ENCODE measurements around the gene LRRC8A. TPM values are rescaled to one million over a fixed set of nuclear protein-coding genes. Genes with fewer than 3 reads are reported as not detected.

The LRRC8A gene
- total RNA-seq, 4 donors from 2014 or later: 37.8 to 67.1 (median 47.8) TPM

DNA sequence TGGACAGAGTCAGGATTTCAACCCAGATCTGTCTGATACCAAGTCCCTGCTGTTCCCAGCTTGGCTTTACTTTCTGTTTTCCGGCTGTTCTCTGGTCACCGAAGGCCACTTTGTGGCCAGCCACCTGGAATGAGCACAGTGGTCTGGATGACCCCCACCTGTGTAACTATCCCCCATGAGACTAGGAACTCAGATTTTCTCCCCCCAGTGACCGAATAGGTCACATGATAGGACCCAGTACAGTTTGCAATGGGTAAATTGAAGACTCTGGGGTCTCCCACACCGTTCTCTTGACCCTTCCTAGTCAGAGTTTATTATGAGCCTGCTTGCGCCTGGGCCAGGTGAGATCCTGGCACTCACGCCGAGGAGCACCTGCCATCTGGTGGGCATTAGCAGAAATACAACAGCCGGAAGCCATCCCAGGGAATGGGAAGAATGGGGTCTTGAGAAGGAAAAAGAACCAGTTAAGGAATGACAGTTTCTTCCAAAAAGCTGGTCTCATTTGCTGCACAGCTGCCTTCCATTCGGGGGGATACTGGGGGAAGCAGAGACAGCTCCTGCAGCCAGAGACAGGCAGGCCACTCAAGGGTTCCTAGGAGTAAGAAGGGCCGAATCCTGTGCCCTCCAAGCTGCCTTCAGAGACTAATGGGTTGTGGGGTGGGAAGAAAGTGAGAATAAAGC lies 45.9 kb downstream of the LRRC8A start:
- ATAC-seq (ENCODE audit: low FRiP score) (peak; percentile 33), DNase-seq (ENCODE audit: low spot score) (no peak)
- TF ChIP-seq, protein P1, sequence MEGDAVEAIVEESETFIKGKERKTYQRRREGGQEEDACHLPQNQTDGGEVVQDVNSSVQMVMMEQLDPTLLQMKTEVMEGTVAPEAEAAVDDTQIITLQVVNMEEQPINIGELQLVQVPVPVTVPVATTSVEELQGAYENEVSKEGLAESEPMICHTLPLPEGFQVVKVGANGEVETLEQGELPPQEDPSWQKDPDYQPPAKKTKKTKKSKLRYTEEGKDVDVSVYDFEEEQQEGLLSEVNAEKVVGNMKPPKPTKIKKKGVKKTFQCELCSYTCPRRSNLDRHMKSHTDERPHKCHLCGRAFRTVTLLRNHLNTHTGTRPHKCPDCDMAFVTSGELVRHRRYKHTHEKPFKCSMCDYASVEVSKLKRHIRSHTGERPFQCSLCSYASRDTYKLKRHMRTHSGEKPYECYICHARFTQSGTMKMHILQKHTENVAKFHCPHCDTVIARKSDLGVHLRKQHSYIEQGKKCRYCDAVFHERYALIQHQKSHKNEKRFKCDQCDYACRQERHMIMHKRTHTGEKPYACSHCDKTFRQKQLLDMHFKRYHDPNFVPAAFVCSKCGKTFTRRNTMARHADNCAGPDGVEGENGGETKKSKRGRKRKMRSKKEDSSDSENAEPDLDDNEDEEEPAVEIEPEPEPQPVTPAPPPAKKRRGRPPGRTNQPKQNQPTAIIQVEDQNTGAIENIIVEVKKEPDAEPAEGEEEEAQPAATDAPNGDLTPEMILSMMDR (IDR thresholded peaks at IDR 0.05): peak in 1 of 3 donors; percentile 72

DNA sequence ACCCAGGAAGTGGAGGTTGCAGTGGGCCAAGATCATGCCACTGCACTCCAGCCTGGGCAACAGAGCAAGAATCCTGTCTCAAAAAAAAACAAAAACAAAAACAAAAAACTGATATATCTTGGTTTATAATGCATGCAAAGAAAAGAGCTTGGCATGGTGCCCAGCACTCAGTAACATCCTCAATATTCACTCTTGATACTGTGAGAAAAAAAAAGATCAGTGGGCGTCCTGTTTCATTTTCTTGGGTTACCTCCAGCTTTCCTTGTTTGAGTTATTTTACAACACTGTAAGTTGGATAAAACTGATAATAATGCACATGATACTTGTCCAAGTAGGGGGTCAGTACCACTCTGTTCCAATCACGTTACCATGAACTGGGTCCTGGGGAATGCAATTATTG lies 46.7 kb downstream of the LRRC8A start:
- TF ChIP-seq, protein P1 (IDR thresholded peaks at IDR 0.05): no peak
- no peak for DNase-seq (ENCODE audit: low spot score)

DNA sequence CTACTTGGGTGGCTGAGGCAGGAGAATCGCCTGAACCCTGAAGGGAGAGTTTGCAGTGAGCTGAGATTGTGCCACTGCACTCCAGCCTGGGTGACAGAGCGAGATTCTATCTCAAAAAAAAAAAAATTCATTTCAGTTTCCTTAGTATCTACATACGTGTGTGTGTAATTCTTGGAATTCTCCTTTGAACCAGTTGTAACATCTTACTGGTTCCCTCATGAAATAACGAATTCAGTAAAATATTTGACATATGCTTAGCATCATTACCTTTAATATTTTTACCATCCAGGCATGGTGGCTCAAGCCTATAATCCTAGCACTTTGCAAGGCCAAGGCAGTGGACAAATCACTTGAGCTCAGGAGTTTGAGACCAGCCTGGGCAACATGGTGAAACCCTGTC lies 47.6 kb downstream of the LRRC8A start:
- ATAC-seq (ENCODE audit: low FRiP score) (no peak), DNase-seq (ENCODE audit: low spot score) (no peak)
- TF ChIP-seq, protein P1 (IDR thresholded peaks at IDR 0.05): no peak

More for the DNA sequence above, 46.7 kb downstream of the LRRC8A start:
- ATAC-seq (ENCODE audit: low FRiP score): no peak

DNA sequence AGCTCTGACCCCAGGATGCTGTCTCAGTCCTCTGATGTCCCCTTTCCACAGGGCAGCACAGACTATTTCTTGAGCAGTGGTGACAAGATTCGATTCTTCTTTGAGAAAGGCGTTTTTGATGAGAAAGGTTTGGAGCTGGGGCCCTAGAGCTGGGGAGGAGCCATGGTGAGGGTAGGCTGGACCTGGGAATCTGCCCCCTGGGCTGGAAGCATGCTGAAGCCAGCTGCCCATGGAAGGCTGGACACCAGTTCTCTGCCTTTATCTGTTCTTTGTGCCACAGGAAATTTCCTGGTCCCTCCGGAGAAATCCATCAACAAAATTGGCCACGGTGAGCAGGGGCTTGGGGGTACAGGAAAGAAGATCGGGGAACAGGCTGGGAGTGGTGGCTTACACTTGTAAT lies 51.8 kb downstream of the LRRC8A start:
- no peak for ATAC-seq (ENCODE audit: low FRiP score)
- TF ChIP-seq, protein P1 (IDR thresholded peaks at IDR 0.05): no peak
- no peak for DNase-seq (ENCODE audit: low spot score)

DNA sequence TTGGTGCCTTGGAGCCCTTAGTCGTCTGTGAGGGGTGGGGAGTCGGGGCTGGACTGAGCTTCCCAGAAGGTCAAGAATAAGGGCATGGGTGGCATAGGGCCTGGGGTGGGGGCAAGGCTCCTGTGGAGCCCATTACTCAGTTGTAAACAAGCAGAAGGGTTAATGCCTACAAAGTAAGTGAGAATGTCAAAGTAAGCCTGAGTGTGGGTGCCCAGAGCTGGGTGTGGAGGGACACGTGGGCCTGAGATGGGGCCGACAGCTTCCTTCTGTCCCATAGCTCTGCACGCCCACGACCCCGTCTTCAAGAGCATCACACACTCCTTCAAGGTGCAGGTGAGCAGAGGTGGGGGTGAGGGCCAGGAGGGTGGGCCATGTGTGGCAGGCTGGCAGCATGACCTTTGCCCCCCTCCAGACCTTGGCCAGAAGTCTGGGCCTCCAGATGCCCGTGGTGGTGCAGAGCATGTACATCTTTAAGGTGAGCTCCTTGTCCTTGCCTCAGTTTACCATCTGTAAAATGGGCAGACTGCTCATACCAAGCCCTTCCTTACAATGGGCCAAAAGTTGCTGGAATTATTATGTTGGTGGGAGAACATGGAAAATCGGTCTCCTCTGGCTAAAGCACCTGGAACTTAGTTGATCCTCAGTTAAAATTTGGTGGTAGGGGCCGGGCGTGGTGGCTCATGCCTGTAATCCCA lies 54.4 kb downstream of the LRRC8A start:
- ATAC-seq (ENCODE audit: low FRiP score) (no peak), DNase-seq (ENCODE audit: low spot score) (no peak)
- TF ChIP-seq, protein P1 (IDR thresholded peaks at IDR 0.05): no peak

DNA sequence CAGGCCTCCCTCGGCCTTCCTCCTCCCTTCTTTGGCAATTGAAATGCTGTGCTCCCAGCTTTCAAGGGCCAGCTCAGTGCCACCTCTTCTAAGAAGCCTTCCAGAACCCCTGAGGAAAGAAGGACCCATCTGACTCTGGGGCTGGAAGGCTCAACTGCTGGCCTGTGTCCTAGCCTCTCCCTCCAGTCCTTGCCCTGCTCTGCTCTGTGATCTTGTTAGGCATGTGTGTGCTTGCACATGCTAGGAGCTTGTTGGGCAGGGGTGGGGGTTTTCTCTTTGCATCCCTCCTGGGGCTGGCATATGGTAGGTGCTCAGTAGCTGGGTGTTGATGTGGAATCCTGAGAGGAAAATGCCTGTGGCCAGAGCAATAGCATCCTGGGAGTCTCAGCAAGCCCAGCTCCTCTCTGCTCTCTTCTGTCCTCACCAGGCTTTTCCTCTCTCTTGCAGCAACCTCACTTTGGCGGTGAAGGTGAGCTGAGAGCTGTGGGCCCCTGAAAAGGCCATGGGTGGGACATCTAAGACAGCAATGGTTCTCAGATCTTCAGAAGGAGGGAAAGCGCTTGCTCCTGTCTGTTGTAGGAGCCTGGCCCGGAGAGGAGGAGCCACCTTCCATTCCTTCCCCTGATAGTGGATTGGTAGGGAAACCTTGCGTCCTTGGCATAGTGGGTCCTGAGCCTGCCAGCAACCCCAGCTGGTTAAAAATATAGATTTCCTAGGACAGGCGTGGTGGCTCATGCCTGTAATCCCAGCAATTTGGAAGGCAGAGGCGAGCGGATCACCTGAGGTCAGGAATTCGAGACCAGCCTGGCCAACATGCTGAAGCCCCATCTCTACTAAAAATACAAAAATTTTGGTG lies 55.6 kb downstream of the LRRC8A start:
- DNase-seq (ENCODE audit: low spot score) (no peak), ATAC-seq (ENCODE audit: low FRiP score) (no peak)
- TF ChIP-seq, protein P1 (IDR thresholded peaks at IDR 0.05): no peak

Data from omental fat pad (tissue), 4 donors.